GM12873 (cell line): ENCODE results near the gene ZIC1.

Experiments used
- CTCF ChIP-seq: IDR thresholded peaks from 2 replicates; pipeline ENCODE4 v1.5.1; 2012; ENCODE audit warnings: low read depth, mild to moderate bottlenecking, moderate library complexity, low read length, control low read depth; ENCODE audit not compliant: insufficient read depth; ENCODE audit errors: missing control alignments

Gene ZIC1

GRCh38 chr3:147371771-147372340 lies 37.3 kb upstream of the ZIC1 start:
- no peak for TF ChIP-seq CTCF

- no peak for TF ChIP-seq CTCF
Measured at GRCh38 chr3:147372525-147373027, 36.6 kb upstream of the ZIC1 start.

GRCh38 chr3:147373301-147373700 lies 35.9 kb upstream of the ZIC1 start:
- TF ChIP-seq CTCF = no peak

GRCh38 chr3:147377412-147378367 lies 31.5 kb upstream of the ZIC1 start:
- TF ChIP-seq CTCF = no peak

DNA sequence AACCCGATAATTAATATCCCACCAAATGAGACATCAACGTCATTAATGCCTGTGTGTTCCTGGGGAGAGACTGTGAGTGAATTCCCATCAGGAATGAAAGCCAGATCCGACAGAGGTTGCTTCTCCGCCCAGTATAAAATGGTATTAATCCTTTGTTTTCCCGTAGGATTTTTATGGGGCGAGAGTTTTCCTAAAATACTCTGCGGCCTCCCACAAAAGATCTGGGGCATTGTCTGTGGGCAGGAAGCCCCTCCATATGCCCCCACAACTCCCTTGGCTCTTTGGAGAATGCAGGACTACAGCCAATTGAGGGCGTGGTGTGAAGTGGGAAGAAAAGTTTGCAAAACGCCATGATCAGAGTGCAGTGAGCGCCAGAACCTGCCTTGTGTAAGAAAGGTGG lies 29.5 kb upstream of the ZIC1 start:
- TF ChIP-seq CTCF = no peak

DNA sequence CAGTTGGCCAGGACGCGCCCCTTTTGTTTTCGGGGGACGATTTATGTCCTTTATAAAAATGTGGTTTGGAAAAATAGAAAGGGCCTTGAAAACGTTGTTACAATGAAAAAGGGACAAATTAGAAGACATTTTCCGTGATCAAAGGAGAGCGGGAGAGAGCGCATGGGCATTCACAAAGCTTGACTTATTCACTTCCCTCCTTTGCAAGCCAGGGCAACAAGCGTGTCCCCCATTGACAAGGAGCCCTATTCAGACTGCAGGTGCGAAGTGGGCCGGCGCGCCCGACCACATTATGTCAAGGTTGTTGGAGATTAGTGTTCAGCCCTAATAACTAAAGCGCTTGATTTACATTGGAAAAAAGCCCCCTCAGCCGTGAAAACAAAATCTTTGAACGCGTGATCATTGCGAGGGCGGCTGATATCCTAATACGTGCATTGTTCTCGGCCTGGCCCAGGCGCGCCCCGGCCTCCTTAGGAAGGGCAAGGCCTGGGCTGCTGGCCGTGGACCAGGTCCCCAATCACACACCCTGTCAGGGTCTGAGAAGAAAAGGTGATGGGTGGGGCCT lies 28.7 kb upstream of the ZIC1 start:
- TF ChIP-seq CTCF = no peak

DNA sequence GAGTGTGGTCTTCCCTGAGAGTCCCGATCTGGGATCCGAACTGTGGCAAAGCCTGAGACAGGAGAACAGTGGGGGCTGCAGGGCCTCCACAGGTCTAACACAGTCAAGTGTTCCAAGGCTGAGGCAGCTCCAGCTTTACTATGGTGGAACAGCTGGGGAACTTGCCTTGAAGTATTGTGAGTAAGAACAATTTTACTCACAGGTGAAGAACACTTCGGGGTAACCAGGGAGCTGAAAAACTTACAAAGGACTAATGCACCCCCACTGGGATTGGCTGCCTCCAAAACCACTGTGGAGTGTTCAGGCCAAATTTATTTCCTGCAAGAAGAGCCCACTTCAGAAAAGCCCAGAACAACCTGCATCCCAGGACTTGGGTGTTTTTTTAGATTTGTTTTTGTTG lies 28.2 kb upstream of the ZIC1 start:
- TF ChIP-seq CTCF = no peak
